Mucosa of descending colon (tissue), 3 donors: ENCODE data around the gene PCSK6. TPM values are rescaled to one million over a fixed set of nuclear protein-coding genes. Genes with fewer than 3 reads are reported as not detected.

Experiments used
- ATAC-seq: fragments of 200-7000 bp; cut with Tn5 transposase; one replicate; pipeline ENCODE4 v1.9.1; 2020; ENCODE audit warnings: mild to moderate bottlenecking, moderate library complexity
- DNase-seq, 3 donors: peaks; one replicate each; pipeline ENCODE4 v3.0.0-alpha.2; 2020
- H3K36me3 ChIP-seq: fragments of 200-600 bp; one replicate; pipeline ENCODE4 v1.8.0; 2021; ENCODE audit warnings: low read depth, mild to moderate bottlenecking
- H3K4me1 ChIP-seq: fragments of 200-600 bp; one replicate; pipeline ENCODE4 v1.8.0; 2021; ENCODE audit warnings: low read depth, mild to moderate bottlenecking
- H3K4me3 ChIP-seq: fragments of 200-600 bp; one replicate; pipeline ENCODE4 v1.8.0; 2021; ENCODE audit warnings: mild to moderate bottlenecking
- H3K9me3 ChIP-seq: fragments of 200-600 bp; one replicate; pipeline ENCODE4 v1.8.0; 2021; ENCODE audit warnings: mild to moderate bottlenecking
- CTCF ChIP-seq: fragments of 200-600 bp; IDR thresholded peaks from one replicate; pipeline ENCODE4 v1.8.0; 2022; ENCODE audit warnings: antibody characterized with exemption, mild to moderate bottlenecking
- intact Hi-C, 2 donors: fragments of 100-400 bp; cut with DNase I in 1 of 2; cut with micrococcal nuclease in 1 of 2; formaldehyde crosslinking; loops; one replicate each; pipeline versions ENCODE4 v1.11.0 to v1.11.1; 2022; cut with DNase I, micrococcal nuclease
- total RNA-seq, 3 donors: library from RNA; stranded (reverse); fragmentation: NEBNext Ultra II Directional in 2 of 3; extraction: Animal tissue kit (Norgen Biotek cat#: 25700) in 2 of 3; gene quantifications; one replicate each; pipeline versions ENCODE4 v1.2.1 to v1.2.4, GENCODE V29; 2021 to 2023
- donor health status: DM: no; HTN: no; CAD: no; lungs with moderate emphysema.
- donor health status: DM: no; HTN: no; CAD: no.
- donor health status: DM: no; HTN: yes; CAD: no.

The PCSK6 gene
- total RNA-seq, 3 donors from 2014 or later: 21.3 to 58.4 (median 30.3) TPM

GRCh38 chr15:101413239-101413638 lies 76.3 kb downstream of the PCSK6 start:
- TF ChIP-seq CTCF: no peak
- Histone ChIP-seq H3K4me1 (no peaks in the 10 kb centered on the region), H3K9me3 (no peaks in the 10 kb centered on the region), H3K36me3 (no peaks in the 10 kb centered on the region), H3K4me3 (no peak overlapping the region)
- ATAC-seq (no peak), DNase-seq (no peak)
- intact Hi-C loops: no loop called here

GRCh38 chr15:101411581-101411980 lies 77.9 kb downstream of the PCSK6 start:
- no peak for ATAC-seq
- no peaks in the 10 kb centered on the region for H3K36me3 ChIP-seq
- no peak for DNase-seq
- H3K4me1 ChIP-seq: no peaks in the 10 kb centered on the region
- H3K4me3 ChIP-seq: no peak overlapping the region
- H3K9me3 ChIP-seq: no peaks in the 10 kb centered on the region
- intact Hi-C loops: no loop called here
- no peak for TF ChIP-seq CTCF

GRCh38 chr15:101411085-101411484 lies 78.4 kb downstream of the PCSK6 start:
- ATAC-seq: no peak
- H3K36me3 ChIP-seq: no peaks in the 10 kb centered on the region
- intact Hi-C loops: no loop called here
- DNase-seq: no peak
- H3K4me1 ChIP-seq: no peaks in the 10 kb centered on the region
- no peaks in the 10 kb centered on the region for H3K9me3 ChIP-seq
- no peak overlapping the region for H3K4me3 ChIP-seq
- no peak for TF ChIP-seq CTCF

GRCh38 chr15:101410612-101411011 lies 78.9 kb downstream of the PCSK6 start:
- Histone ChIP-seq H3K9me3 (no peaks in the 10 kb centered on the region), H3K4me1 (no peaks in the 10 kb centered on the region), H3K4me3 (no peak overlapping the region), H3K36me3 (no peaks in the 10 kb centered on the region)
- ATAC-seq (no peak), DNase-seq (no peak)
- TF ChIP-seq CTCF: no peak
- intact Hi-C loops: no loop called here

GRCh38 chr15:101409621-101410020 lies 79.9 kb downstream of the PCSK6 start:
- Histone ChIP-seq H3K4me3 (no peak overlapping the region), H3K4me1 (no peaks in the 10 kb centered on the region), H3K36me3 (no peaks in the 10 kb centered on the region), H3K9me3 (no peaks in the 10 kb centered on the region)
- DNase-seq (no peak), ATAC-seq (no peak)
- intact Hi-C loops: no loop called here
- TF ChIP-seq CTCF: no peak
